Effector CD8-positive, alpha-beta T cell (primary cell): Measurements from ENCODE around the gene MSLN.

Experiments used
- DNase-seq: peaks from one replicate; lab custom pipeline; 2025; lab: John Stamatoyannopoulos, UW

Gene MSLN

DNA sequence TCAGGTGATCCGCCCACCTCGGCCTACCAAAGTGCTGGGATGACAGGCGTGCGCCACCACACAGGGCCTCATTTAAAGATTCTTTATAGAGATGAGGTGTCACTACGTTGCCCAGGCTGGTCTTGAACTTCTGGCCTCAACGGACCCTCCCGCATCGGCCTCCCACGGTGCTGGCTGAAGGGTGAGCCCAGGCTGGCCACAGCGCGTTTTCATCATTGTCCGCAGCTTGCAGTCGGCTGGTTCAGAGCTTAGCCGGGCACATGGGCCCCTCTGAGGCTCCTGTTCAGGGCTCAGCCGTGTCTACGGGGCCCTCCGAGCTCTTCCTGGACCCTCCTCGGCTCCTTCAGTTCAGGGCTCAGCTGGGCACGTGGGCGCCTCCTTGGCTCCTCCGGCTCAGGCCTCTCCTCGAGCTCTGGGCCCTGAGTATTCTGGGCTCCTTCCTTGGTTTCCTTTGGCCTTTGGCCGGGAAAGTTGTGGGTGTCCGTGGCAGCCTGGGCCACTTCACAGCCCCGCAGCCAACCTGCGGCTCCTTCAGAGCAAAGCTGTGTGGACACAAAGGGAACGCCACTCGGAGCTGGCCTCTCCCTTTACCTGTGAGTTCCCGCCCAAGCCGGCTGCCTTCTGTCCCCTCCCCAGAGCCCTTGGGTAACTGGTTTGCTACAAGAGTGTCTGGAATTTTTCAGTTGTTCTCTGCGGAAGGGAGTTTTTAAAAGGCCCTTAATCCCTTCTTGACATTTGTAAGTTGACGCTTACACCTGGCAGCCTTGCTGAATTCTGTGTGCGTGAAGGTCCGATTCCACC lies 1.2 kb upstream of the MSLN start:
- DNase-seq: no peak

DNA sequence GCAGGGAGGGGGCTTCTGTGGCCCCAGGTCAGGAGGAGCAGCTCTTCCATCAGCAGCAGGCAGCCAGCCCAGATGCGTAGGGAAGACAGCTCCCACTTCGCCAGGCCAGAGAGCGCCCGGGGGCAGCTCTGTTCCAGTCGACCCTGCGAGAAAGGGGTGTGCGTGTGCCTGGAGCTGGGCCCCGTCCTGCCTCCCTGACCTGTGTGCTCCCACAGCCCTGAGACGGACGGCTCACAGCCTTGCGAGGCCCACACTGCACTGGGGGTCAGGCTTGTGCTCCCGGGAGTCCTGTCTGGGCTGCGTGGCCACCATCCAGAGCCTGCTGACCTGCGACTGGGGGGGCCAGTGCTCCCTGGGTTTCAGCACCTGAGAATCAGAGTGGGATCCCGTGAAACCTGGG lies 469 bp upstream of the MSLN start:
- no peak for DNase-seq

DNA sequence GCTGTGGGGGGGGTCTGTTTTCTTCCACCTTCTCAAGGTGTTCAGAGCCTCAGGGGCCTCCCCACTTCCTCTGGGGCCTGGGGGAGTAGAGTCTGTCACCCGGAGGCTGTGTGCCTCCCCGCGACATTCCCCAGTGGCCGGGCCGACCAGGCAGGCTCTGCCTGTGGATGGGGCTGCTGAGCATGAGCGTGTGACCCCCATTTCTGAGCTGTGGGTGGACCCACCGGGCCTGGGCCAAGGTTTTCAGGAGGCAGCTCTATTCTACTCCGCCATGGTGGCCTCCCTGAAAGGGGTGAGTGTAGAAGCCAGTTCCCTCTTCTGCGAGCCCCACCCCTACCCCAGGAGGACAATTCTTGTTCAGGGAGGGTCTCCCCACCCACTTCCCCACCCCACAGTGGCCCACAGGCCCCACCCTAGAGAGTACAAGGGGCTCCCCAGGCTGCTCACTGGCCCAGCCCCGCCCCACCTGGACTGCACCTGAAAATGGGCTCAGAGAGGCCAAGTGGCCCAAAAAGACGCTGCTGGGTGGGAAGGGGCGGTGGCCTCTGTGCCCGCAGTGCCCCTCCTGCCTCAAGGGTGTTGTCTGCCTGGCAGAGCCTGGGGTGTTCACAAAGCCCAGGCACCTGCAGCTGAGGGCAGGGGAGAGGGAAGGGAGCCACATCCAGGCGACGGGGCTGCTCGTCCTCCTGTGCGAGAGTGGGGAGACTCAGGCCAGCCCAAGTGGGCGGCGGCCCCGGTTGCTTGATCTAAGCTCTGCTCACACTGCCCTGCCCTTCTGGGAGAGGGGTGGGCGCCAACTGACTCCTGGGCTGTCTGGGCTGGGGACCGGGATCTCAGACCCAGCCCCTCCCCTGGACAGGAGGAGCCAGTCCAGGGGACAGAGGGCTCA lies 1.3 kb downstream of the MSLN start:
- DNase-seq: no peak

DNA sequence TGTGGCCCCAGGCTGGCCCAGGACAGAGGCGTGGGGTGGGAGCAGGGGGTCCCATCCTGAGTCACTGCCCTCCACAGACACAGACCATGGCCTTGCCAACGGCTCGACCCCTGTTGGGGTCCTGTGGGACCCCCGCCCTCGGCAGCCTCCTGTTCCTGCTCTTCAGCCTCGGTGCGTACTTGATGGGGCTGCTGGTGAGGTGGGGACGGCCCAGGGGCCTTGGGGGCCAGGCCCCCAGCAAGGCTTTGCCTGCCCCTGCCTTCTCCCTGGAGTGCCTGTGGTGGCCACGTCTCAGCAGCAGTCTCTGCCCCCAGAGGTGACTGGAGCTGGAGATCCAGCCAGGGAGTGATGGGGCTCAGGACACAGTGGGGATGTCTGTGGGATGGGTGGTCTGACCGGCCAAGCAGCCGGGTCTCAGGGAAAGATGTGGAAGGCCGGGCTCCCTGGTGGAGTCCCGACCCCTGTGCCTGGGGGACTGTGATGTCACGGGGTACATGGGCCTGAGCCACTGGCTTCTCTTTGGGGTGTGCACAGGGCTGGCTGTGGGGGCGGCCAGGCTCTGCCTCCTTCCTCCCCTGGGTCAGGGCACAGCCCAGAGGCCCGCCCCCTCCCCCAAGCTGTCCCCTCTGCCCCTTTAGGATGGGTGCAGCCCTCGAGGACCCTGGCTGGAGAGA lies 2.2 kb downstream of the MSLN start:
- DNase-seq: no peak

DNA sequence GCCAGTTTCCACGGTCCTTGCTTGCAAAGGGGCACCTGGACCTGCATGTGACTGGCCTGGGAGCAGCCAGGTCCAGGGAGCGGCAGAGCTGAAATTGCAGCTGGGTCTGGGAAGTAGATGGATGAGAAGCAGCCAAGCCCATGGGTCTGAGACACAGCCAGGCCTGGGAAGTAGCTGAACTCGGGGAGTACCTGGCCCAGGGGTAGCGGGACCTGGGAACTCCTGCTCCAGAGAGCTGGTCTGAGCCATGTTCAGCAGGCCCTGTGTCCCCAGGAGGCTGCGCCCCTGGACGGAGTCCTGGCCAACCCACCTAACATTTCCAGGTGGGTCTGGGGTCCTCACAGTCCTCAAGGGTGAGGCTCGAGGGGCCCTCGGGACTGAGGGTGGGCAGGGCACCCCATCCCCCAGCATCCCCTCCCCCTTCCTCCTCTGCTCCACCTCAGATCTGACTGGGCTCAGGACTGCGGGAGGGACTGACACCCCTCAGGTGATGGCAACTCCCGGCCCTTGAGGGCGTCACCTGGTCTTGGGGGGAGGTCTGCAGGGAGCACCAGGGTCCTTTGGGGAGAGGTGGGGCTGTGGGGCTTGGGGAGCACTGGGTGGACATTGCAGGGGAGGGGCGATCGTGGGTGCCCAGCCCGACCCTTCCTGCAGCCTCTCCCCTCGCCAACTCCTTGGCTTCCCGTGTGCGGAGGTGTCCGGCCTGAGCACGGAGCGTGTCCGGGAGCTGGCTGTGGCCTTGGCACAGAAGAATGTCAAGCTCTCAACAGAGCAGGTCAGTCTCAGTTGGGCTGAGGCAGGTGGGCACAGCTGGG lies 3.0 kb downstream of the MSLN start:
- DNase-seq: no peak

DNA sequence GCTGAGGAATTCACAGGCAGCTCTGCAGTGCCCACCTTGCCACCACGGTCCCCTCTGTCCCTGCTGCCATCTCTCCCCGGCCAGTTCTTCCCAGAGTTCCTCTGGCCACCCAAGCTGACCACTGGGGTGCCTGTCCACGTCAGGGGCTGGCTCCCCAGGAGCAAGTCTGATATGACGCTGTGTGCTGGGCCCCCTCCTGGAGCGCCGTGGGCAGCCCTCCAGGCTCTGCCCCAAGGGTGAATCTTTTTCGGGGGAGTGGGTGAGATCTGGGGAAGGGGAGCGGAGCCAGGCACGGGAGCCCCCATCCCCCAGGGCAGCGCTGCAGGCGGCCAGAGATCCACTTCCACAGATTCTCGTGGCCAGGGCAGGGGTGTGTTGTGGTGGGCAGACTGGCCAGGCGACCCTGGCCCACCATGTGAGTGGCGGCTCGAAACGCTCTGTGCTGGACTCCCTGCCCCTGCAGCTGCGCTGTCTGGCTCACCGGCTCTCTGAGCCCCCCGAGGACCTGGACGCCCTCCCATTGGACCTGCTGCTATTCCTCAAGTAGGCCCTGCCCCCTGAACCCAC lies 3.7 kb downstream of the MSLN start:
- DNase-seq: no peak

DNA sequence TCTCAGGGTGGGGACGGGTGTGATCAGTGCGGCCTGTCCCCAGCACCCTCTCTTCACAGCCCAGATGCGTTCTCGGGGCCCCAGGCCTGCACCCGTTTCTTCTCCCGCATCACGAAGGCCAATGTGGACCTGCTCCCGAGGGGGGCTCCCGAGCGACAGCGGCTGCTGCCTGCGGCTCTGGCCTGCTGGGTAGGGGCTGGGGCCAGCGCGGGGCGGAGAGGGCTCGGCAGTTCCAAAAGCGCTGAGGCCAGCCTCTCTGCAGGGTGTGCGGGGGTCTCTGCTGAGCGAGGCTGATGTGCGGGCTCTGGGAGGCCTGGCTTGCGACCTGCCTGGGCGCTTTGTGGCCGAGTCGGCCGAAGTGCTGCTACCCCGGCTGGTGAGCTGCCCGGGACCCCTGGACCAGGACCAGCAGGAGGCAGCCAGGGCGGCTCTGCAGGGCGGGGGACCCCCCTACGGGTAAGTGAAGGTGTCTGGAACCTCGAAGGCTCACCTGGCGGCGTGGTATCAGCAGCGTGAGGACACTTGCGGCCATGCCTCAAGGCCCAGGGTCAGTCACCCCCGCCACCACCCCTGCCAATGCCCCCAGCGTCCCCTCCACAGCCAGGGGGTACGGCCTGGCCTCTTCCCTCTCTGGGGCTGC lies 4.4 kb downstream of the MSLN start:
- no peak for DNase-seq

DNA sequence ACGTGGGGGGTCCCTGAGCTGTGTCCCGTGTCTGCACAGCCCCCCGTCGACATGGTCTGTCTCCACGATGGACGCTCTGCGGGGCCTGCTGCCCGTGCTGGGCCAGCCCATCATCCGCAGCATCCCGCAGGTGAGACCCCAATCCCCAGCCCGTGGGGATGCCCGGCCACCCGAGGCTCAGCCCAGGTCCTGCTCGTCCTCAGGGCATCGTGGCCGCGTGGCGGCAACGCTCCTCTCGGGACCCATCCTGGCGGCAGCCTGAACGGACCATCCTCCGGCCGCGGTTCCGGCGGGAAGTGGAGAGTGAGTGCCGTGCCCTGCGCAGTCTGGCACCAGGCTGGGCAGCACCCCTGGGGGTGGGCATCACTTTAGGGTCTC lies 4.9 kb downstream of the MSLN start:
- no peak for DNase-seq

DNA sequence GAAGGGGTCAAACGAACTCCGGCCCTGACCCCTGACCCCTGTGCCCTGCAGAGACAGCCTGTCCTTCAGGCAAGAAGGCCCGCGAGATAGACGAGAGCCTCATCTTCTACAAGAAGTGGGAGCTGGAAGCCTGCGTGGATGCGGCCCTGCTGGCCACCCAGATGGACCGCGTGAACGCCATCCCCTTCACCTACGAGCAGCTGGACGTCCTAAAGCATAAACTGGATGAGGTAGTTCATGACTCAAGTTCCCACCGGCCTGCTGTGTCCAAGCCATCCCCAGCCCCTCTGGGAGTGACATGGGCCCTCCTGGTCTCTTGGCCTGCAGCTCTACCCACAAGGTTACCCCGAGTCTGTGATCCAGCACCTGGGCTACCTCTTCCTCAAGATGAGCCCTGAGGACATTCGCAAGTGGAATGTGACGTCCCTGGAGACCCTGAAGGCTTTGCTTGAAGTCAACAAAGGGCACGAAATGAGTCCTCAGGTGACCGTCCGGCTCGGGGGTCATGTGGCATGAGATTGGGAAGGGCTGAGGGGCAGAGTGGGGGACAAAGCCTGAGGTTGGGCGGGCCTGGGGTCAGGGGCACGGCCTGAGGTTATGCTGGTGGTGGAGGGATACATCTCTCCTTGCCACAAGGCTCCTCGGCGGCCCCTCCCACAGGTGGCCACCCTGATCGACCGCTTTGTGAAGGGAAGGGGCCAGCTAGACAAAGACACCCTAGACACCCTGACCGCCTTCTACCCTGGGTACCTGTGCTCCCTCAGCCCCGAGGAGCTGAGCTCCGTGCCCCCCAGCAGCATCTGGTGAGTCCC lies 5.7 kb downstream of the MSLN start:
- no peak for DNase-seq

DNA sequence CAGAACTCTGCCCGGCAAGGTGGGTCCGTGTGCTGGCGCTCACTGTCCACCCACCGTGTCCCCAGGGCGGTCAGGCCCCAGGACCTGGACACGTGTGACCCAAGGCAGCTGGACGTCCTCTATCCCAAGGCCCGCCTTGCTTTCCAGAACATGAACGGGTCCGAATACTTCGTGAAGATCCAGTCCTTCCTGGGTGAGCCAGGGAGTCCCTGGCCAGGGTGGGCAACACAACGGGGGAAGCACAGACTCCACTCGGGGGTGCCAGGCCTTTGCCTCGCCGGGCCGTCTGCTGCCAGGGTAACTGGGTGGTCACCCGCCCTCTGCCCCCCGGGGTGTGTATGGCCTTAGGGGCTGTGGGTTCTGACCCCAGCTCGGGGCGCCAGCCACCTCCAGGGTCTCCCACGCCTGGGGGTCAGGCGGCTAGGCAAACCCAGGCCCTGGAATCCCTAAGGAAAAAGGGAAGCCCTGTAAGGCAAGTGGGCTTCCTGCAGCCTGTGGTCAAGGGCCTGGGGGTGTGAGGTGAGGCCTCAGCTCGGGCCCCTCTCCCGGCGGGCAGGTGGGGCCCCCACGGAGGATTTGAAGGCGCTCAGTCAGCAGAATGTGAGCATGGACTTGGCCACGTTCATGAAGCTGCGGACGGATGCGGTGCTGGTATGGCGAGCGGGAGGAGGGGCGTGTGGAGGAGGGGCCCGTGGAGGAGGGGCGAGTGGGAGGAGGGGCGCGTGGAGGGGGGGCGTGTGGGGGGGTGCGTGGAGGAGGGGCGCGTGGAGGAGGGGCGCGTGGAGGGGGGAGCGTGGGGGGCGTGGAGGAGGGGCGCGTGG lies 6.5 kb downstream of the MSLN start:
- DNase-seq: no peak

DNA sequence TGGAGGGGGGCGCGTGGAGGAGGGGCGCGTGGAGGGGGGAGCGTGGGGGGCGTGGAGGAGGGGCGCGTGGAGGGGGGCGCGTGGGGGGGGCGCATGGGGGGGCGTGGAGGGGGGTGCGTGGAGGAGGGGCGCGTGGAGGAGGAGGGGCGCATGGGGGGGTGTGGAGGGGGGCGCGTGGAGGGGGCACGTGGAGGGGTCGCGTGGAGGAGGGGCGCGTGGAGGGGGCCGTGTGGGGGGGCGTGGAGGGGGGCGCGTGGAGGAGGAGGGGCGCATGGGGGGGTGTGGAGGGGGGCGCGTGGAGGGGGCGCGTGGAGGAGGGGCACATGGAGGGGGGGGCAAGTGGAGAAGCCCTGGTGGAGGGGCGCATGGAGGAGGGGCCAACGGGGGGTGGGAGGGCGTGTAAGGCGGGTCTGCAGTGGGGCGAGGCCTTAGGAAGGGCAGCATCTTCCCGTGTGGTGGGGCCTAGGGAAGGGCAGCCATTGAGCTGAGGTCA lies 7.3 kb downstream of the MSLN start:
- DNase-seq: no peak

DNA sequence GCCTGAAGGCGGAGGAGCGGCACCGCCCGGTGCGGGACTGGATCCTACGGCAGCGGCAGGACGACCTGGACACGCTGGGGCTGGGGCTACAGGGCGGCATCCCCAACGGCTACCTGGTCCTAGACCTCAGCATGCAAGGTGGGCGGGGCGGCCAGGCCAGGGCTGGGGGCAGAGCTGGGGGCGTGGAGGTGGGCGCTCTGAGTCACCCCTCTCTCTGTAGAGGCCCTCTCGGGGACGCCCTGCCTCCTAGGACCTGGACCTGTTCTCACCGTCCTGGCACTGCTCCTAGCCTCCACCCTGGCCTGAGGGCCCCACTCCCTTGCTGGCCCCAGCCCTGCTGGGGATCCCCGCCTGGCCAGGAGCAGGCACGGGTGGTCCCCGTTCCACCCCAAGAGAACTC lies 7.9 kb downstream of the MSLN start:
- DNase-seq: no peak

DNA sequence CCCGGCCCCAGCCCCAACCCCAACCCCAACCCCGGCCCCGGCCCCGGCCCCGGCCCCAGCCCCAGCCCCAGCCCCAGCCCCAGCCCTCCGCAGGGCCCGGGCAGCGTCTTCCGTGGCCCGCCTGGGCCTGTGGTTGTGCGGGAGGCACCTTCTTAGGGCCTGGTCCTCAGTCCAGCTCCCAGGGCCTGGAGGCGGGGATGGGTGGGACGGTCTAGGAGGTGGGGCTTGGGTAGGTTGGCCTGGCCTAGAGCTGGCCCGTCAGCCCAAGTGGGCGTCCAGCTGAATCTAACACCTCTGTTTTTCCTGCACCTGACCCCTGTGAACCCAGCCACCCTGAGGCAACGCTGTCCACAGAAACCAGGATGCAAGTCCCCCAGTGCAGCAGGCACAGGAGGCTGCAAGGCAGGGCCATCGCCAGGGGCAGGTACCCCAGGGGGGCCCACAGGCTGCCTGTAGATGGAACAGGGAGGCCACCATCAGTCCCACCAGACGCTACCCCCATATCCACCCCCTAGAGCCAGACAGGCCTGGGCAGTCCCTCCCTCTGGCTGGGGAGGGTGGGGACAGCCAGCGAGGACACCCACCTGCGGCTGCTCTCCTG lies 8.8 kb downstream of the MSLN start:
- no peak for DNase-seq

DNA sequence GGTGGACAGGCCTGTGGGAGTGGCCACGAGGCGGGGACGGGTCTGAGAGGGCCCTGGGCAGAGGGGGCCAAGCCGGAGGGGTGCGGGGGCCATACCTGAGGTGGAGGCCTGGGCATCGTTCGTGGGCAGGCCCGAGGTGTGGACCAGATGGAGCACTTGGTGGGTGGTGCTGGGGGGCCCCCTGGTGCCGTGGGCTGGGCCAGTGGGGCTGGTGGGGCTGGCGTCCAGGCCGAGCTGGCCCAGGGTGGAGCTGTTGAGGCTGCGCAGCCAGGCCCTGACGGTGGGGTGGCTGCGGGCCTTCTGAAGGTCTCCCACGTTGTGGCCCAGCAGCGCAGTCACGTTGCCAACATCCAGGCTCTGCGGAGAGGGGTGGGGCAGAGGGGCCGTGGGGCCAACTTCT lies 9.4 kb downstream of the MSLN start:
- no peak for DNase-seq

DNA sequence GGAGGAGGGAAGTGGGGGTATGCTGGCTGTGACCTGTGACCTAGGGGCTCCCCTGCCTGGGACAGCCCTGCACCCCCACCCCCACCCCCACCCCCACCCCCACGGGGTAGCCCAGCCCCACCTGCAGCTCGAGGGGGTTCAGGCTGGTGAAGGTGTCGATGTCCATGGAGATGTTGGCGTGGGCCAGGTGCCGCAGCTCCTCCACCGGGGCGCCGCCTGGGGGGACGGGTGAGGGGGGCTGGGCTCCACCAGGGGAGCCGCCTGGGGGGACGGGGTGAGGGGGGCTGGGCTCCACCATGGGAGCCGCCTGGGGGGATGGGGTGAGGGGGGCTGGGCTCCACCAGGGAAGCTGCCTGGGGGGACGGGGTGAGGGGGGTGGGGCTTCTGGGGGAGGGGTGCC lies 9.9 kb downstream of the MSLN start:
- no peak for DNase-seq

DNA sequence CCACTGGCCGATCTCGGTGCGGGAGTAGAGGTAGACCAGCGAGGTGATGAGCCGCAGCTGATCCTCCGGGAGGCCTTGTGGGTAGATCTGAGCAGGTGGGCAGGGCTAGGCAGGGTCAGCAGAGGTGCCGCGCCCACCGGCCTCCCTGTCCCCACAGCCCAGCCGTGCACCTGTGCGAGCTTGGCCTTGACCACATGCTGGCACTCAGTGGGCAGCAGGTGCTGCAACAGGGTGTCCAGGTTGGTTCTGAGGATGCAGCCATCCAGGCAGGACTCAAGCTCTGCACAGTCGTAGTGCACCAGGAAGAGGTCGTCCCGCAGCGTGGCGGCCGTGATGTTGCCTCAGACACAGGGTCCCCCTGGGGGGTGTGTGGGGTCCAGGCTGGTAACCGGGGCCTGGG lies 12.4 kb downstream of the MSLN start:
- DNase-seq: no peak

DNA sequence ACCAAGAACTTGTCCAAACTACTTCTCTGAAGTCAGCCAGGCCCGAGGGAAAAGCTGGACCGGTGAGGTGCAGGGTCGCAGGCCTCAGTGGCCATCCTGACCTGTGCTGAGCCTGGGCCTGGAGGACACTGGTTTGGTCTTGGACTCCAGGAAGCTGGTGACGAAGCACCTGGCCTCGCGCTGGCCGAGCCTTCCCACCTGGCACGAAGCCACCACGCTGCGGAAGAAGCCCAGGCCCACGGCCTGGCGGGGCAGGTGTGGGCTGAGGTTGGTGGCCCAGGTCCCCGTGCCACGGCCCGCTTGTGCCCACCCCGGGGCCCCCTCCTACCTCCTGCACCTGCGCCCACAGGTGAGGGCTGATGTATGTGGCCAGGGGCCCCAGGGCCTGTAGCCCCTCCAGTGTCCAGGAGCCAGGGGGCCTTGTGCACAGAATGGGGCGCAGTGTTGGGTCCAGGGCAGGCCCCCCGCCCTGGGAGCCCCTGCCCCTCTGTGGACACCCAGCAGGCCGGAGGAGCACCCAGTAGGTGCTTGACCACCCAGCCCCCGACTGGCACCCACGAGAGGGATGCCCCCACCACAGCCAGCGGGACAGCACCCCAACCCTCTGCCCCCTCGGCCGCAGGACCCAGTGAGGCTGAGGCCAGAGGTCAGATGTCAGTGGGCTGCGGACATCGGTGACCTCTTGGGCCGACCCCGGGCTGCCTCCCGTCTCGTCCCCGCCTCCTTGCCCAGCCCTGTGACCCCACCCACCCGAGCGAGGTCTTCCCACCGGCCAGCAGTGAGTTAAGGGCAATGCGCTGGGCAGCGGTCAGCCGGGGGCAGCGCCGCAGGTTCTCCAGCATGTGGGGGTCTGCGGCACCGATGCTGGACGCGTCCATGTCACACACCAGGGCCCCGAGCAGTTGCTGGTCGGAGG lies 13.8 kb downstream of the MSLN start:
- DNase-seq: no peak
